ENCODE results near the gene MICB. TPM values are rescaled to one million over a fixed set of nuclear protein-coding genes. Genes with fewer than 3 reads are reported as not detected.
A peak's percentile ranks its signal among the peaks of the same experiment; 100 is the strongest.

MICB gene
- total and polyA plus RNA-seq, 9 of the 15 experiments (the other 6 are each of a cell fraction or from before 2014, with no cell fraction given): 13.3 to 34.5 (median 19.8) TPM

- TF ChIP-seq SRSF3 (IDR thresholded peaks at IDR 0.05; ENCODE audit: insufficient read depth, low read length) (no peak), ATF3 (IDR thresholded peaks at IDR 0.05) (no peak; the same call in 1 of the 2 replicates), ATF3 (CRISPR knock-in tag; conservative IDR thresholded peaks at IDR 0.05) (peak; percentile 65; the same call in 1 of the 2 replicates), MYNN (IDR thresholded peaks at IDR 0.05) (peak; percentile 27; the same call in 1 of the 2 replicates), MYNN (CRISPR knock-in tag; IDR thresholded peaks at IDR 0.05) (no peak), ETS2 (tag; IDR thresholded peaks at IDR 0.05; ENCODE audit: borderline replicate concordance, poor library complexity, severe bottlenecking) (no peak), POLR2B (IDR thresholded peaks at IDR 0.05; ENCODE audit: low read depth, partially characterized antibody) (no peak), GTF2F1 (IDR thresholded peaks at IDR 0.05; ENCODE audit: low read depth, low read length) (no peak), RCOR1 (IDR thresholded peaks at IDR 0.05; ENCODE audit: borderline replicate concordance in 1 of 2, low read depth in 2 of 2, low read length in 2 of 2) (peak; percentile 47 to 95; a peak in 3 of 4 replicates)
Observed at GRCh38 chr6:31546339-31546957, 48.5 kb downstream of the MICB start, which contains the start of gene ATP6V1G2 (continued).

Data from K562 (cell line).